ENCODE measurements around the gene TAS2R43. TPM values are rescaled to one million over a fixed set of nuclear protein-coding genes. Genes with fewer than 3 reads are reported as not detected.
"Not testable (repeated sequence)": the region's sequence is repeated elsewhere in the genome, so short reads cannot be mapped to it uniquely, and the experiment has no call there.

Gene TAS2R43
- total RNA-seq, 1 experiment from 2014 or later, result 0.48 TPM

DNA sequence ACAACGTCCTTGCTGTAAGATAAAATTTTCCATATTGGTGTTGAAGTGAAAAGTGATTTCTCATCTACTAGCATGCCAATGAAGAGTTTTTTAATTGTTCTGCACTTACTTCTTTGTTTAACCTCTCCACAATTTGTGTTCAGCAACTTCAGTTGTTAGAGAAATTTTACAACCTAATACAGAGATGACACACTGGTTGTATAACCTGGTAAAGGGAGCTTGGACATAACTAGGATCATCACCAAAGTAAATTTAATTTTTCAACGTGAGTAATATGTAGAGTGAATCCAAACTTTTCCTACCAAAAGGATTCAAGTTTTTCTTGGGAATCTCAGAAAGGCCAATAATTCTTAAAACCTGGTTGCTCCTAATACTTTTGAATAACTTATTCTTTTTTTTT is 13.4 kb upstream of the TAS2R43 start:
- WGBS (ENCODE audit: extremely low coverage, insufficient read length, low lambda C conversion rate), result no CpG with 5 or more reads among the region's 2 CpGs
- Histone ChIP-seq H3K56ac (ENCODE audit: insufficient read length, low read depth, low read length) (no peak overlapping the region), H2BK20ac (ENCODE audit: low read depth, low read length, poor library complexity, severe bottlenecking) (no peak overlapping the region), H3T11ph (ENCODE audit: low read length) (no peak overlapping the region), H2BK12ac (ENCODE audit: insufficient read length, low read depth, low read length) (no peak overlapping the region), H3K4me2 (ENCODE audit: insufficient read depth, insufficient read length, low read length) (no peak overlapping the region), H4K91ac (ENCODE audit: insufficient read length, low read depth, low read length) (no peak overlapping the region), H3K14ac (ENCODE audit: insufficient read depth, low read length) (no peak overlapping the region), H2AFZ (ENCODE audit: low read length) (no peak overlapping the region), H2AK5ac (ENCODE audit: insufficient read length, low read length) (no peak overlapping the region), H3K4ac (ENCODE audit: low read depth, low read length) (no peak overlapping the region), H4K5ac (ENCODE audit: insufficient read length, low read depth, low read length) (no peak overlapping the region), H2BK5ac (ENCODE audit: insufficient read length, low read length) (no peak overlapping the region), H2BK120ac (ENCODE audit: low read depth, low read length, poor library complexity, severe bottlenecking) (no peak overlapping the region), H3K23ac (ENCODE audit: insufficient read length, low read depth, low read length) (no peak overlapping the region), H2BK15ac (ENCODE audit: low read depth, low read length) (no peak overlapping the region), H3K79me1 (ENCODE audit: insufficient read depth, low read depth, low read length, poor library complexity, severe bottlenecking) (no peaks in the 10 kb centered on the region), H4K8ac (replicated peaks; ENCODE audit: insufficient read length, low read depth, low read length) (no peak overlapping the region), H3K79me2 (ENCODE audit: insufficient read depth, low read length) (no peaks in the 10 kb centered on the region; the same call in 1 of the 2 replicates), H3K9ac (ENCODE audit: extremely low read depth, insufficient read length, low read length) (no peak overlapping the region), H3K27me3 (ENCODE audit: insufficient read depth, low read length) (no peaks in the 10 kb centered on the region), H3K4me1 (ENCODE audit: insufficient read depth, low read length) (no peaks in the 10 kb centered on the region), H3K9me3 (ENCODE audit: control insufficient read depth, low read depth, low read length) (no peaks in the 10 kb centered on the region), H3K27ac (ENCODE audit: insufficient read length, low read depth, low read length) (no peak overlapping the region), H4K20me1 (ENCODE audit: control insufficient read depth, insufficient read depth, insufficient read length) (no peaks in the 10 kb centered on the region), H3K23me2 (ENCODE audit: insufficient read length, low read depth, low read length, poor library complexity, severe bottlenecking) (no peaks in the 10 kb centered on the region), H3K18ac (ENCODE audit: insufficient read length, low read depth, low read length) (no peak overlapping the region)
- no peak for DNase-seq
- Mint-ChIP-seq H3K27ac (no peak overlapping the region), H3K4me3 (no peak overlapping the region), H3K4me1 (no peaks in the 10 kb centered on the region; a peak in 1 of 4 replicates), H3K27me3 (ENCODE audit: low read depth) (no peaks in the 10 kb centered on the region), H3K36me3 (ENCODE audit: insufficient read depth in 1 of 3, low read depth in 3 of 3) (peaks cover 52 to 66% (median 53%) of the 10 kb centered on the region in 3 experiments), H3K9me3 (peaks cover 5 to 23% of the 10 kb centered on the region in 2 experiments; a peak in 4 of 5 replicates)
- TF ChIP-seq, protein P1, sequence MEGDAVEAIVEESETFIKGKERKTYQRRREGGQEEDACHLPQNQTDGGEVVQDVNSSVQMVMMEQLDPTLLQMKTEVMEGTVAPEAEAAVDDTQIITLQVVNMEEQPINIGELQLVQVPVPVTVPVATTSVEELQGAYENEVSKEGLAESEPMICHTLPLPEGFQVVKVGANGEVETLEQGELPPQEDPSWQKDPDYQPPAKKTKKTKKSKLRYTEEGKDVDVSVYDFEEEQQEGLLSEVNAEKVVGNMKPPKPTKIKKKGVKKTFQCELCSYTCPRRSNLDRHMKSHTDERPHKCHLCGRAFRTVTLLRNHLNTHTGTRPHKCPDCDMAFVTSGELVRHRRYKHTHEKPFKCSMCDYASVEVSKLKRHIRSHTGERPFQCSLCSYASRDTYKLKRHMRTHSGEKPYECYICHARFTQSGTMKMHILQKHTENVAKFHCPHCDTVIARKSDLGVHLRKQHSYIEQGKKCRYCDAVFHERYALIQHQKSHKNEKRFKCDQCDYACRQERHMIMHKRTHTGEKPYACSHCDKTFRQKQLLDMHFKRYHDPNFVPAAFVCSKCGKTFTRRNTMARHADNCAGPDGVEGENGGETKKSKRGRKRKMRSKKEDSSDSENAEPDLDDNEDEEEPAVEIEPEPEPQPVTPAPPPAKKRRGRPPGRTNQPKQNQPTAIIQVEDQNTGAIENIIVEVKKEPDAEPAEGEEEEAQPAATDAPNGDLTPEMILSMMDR (conservative IDR thresholded peaks at IDR 0.05), result no peak

DNA sequence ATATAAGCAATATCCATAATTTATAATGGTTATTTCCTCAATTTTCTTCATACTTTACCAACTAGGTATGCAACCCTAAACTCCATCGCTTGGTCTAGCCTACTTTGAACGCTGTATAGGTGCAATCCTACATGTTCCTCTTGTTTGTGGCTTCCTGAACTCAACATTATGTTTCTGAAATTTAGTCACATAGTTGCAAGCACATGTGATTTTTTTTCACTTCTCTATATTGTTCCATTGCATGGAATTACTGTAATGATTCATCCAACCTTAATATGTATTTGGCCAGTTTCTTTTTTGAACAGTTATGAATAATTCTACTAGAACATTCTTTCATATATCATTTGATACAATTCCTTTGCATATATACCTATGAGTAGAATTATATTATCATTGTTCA is 2.8 kb upstream of the TAS2R43 start:
- not testable (repeated sequence) for H3K9me3 ChIP-seq (ENCODE audit: control insufficient read depth, low read depth, low read length); H2BK12ac ChIP-seq (ENCODE audit: insufficient read length, low read depth, low read length); H4K20me1 ChIP-seq (ENCODE audit: control insufficient read depth, insufficient read depth, insufficient read length); H3K18ac ChIP-seq (ENCODE audit: insufficient read length, low read depth, low read length); H3K27ac ChIP-seq (ENCODE audit: insufficient read length, low read depth, low read length); H3K4ac ChIP-seq (ENCODE audit: low read depth, low read length); H3K27ac Mint-ChIP-seq; H2BK5ac ChIP-seq (ENCODE audit: insufficient read length, low read length); H2AK5ac ChIP-seq (ENCODE audit: insufficient read length, low read length); H2BK120ac ChIP-seq (ENCODE audit: low read depth, low read length, poor library complexity, severe bottlenecking); H2AFZ ChIP-seq (ENCODE audit: low read length); H3K56ac ChIP-seq (ENCODE audit: insufficient read length, low read depth, low read length); H3K27me3 Mint-ChIP-seq (ENCODE audit: low read depth); H3K23ac ChIP-seq (ENCODE audit: insufficient read length, low read depth, low read length); H3K23me2 ChIP-seq (ENCODE audit: insufficient read length, low read depth, low read length, poor library complexity, severe bottlenecking); H3K79me1 ChIP-seq (ENCODE audit: insufficient read depth, low read depth, low read length, poor library complexity, severe bottlenecking); H3K14ac ChIP-seq (ENCODE audit: insufficient read depth, low read length); H4K8ac ChIP-seq (replicated peaks; ENCODE audit: insufficient read length, low read depth, low read length); H3K79me2 ChIP-seq (ENCODE audit: insufficient read depth, low read length); H3T11ph ChIP-seq (ENCODE audit: low read length); DNase-seq; H3K4me1 ChIP-seq (ENCODE audit: insufficient read depth, low read length); H3K4me1 Mint-ChIP-seq; H4K5ac ChIP-seq (ENCODE audit: insufficient read length, low read depth, low read length); H3K4me3 Mint-ChIP-seq; H4K91ac ChIP-seq (ENCODE audit: insufficient read length, low read depth, low read length); H2BK20ac ChIP-seq (ENCODE audit: low read depth, low read length, poor library complexity, severe bottlenecking); H3K9me3 Mint-ChIP-seq; H3K4me2 ChIP-seq (ENCODE audit: insufficient read depth, insufficient read length, low read length); H3K27me3 ChIP-seq (ENCODE audit: insufficient read depth, low read length); H2BK15ac ChIP-seq (ENCODE audit: low read depth, low read length); H3K9ac ChIP-seq (ENCODE audit: extremely low read depth, insufficient read length, low read length)
- peaks cover 9 to 14% (median 10%) of the 10 kb centered on the region in 3 experiments for H3K36me3 Mint-ChIP-seq (ENCODE audit: insufficient read depth in 1 of 3, low read depth in 3 of 3)
- no CpG with 5 or more reads among the region's 2 CpGs for WGBS (ENCODE audit: extremely low coverage, insufficient read length, low lambda C conversion rate)
